ENCODE results near the gene NPAS3.

Gene NPAS3

DNA sequence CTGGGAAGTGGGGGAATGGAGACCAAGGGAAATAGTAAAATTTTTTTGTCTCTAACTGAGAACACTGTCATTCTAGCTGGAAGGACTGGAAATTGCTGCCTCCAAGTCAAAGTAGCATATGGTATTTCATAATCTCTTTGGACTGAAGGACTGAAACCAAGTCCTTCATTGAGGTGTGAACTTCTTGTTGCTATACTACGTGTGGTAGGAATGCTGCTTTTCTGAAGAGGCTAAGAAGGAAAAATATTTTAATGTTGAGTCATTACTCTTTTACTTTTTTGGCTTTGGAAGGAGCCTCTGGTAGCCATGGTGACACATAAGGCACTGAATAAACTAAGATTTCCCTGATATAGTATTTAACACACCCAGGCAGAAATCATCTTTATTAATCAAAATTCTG lies 465.4 kb downstream of the NPAS3 start:
- no peak overlapping the region for H3K27ac ChIP-seq (ENCODE audit: low read length)
- no peak overlapping the region for H3K4me3 ChIP-seq (ENCODE audit: low read length)
- H3K9me3 ChIP-seq (ENCODE audit: control insufficient read depth, low read depth, low read length) = peaks cover 33% of the 10 kb centered on the region
- H3K27me3 ChIP-seq (ENCODE audit: control insufficient read depth, insufficient read depth, low read length) = no peaks in the 10 kb centered on the region
- H3K36me3 ChIP-seq (ENCODE audit: control insufficient read depth, low read depth, low read length) = no peaks in the 10 kb centered on the region
- H3K9ac ChIP-seq (ENCODE audit: low read length) = no peak overlapping the region
- no peaks in the 10 kb centered on the region for H3K4me1 ChIP-seq (ENCODE audit: control insufficient read depth, low read depth, low read length)

DNA sequence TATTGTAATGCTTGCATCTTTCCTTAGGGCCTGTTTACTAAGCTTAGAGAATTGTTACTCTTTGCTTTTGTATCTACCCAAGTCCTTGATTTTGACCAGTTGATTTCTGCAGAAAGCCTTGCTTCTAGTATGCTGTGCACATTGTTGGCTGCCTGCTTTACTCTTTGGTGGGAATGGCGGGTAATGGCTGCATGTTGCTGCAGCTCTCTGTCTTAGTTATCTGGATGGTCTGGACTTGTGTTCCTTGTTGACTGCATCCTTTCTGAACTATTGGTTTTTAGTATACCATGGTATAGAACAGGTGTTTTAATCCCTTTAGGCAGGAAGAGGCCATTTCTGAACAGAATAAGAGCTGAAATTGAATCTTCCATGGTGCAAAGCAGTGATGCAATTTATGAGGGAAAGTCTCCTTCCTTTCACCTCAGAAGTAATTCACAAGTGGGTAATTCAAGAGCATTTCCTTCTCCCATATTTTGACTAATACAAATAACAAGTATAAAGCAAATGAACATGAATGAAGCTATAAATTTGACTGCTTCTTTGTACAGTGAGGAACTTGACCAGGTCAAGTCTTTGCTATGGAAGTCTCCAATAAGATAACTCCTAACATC lies 466.4 kb downstream of the NPAS3 start:
- Histone ChIP-seq H3K4me3 (ENCODE audit: low read length) (no peak overlapping the region), H3K9ac (ENCODE audit: low read length) (no peak overlapping the region), H3K27me3 (ENCODE audit: control insufficient read depth, insufficient read depth, low read length) (no peaks in the 10 kb centered on the region), H3K27ac (ENCODE audit: low read length) (no peak overlapping the region), H3K9me3 (ENCODE audit: control insufficient read depth, low read depth, low read length) (peaks cover 33% of the 10 kb centered on the region), H3K4me1 (ENCODE audit: control insufficient read depth, low read depth, low read length) (no peaks in the 10 kb centered on the region), H3K36me3 (ENCODE audit: control insufficient read depth, low read depth, low read length) (no peaks in the 10 kb centered on the region)

DNA sequence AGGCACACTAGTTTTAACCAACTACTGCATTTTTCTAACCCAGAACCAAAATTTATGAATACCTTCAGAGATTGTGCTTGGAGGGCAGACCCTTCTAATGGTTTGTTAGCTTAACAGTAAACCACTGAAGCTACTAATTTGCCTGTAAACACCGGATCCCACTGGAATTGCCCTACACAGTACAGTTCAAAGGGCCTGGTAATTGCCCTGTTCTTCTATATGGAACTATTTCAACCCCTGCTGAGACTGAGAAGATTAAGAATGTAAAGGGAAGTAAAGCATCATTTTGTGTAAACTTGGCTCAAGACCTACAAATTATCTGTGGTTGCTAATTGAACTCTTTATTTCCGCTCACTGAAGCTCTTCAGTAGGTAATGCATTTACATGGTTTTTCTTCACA lies 468.1 kb downstream of the NPAS3 start:
- H3K9me3 ChIP-seq (ENCODE audit: control insufficient read depth, low read depth, low read length) = peaks cover 33% of the 10 kb centered on the region

DNA sequence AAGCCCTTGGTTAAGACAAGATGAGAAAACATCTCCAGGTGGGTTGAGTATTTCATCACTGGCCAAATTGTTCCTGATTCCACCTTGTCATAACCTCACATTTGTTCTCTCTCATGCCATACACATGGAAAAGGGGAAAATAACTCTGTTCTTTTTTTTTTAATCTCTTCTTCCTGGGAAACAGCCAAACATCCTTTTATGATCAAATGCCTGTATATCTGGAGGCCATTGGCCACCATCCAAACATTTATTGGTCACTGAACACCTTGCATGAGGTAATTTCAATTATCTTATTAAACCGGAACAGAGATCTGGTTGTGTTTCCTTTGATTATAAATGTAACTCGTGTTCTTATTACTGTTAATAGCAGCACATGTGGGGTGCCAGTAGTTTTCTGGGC lies 469.6 kb downstream of the NPAS3 start:
- Histone ChIP-seq H3K9me3 (ENCODE audit: control insufficient read depth, low read depth, low read length) (peaks cover 33% of the 10 kb centered on the region), H3K36me3 (ENCODE audit: control insufficient read depth, low read depth, low read length) (no peaks in the 10 kb centered on the region), H3K9ac (ENCODE audit: low read length) (no peak overlapping the region), H3K27me3 (ENCODE audit: control insufficient read depth, insufficient read depth, low read length) (no peaks in the 10 kb centered on the region), H3K4me3 (ENCODE audit: low read length) (no peak overlapping the region), H3K4me1 (ENCODE audit: control insufficient read depth, low read depth, low read length) (no peaks in the 10 kb centered on the region), H3K27ac (ENCODE audit: low read length) (no peak overlapping the region)

More for the DNA sequence above, 468.1 kb downstream of the NPAS3 start:
- H3K4me1 ChIP-seq (ENCODE audit: control insufficient read depth, low read depth, low read length) = no peaks in the 10 kb centered on the region
- no peak overlapping the region for H3K9ac ChIP-seq (ENCODE audit: low read length)
- no peak overlapping the region for H3K27ac ChIP-seq (ENCODE audit: low read length)
- H3K4me3 ChIP-seq (ENCODE audit: low read length) = no peak overlapping the region
- no peaks in the 10 kb centered on the region for H3K36me3 ChIP-seq (ENCODE audit: control insufficient read depth, low read depth, low read length)
- H3K27me3 ChIP-seq (ENCODE audit: control insufficient read depth, insufficient read depth, low read length) = no peaks in the 10 kb centered on the region

GRCh38 chr14:33412450-33412849 lies 473.8 kb downstream of the NPAS3 start:
- Histone ChIP-seq H3K4me3 (ENCODE audit: low read length) (no peak overlapping the region), H3K9ac (ENCODE audit: low read length) (no peak overlapping the region), H3K4me1 (ENCODE audit: control insufficient read depth, low read depth, low read length) (peaks cover 9% of the 10 kb centered on the region), H3K27me3 (ENCODE audit: control insufficient read depth, insufficient read depth, low read length) (no peaks in the 10 kb centered on the region), H3K9me3 (ENCODE audit: control insufficient read depth, low read depth, low read length) (no peaks in the 10 kb centered on the region), H3K36me3 (ENCODE audit: control insufficient read depth, low read depth, low read length) (no peaks in the 10 kb centered on the region), H3K27ac (ENCODE audit: low read length) (no peak overlapping the region)

DNA sequence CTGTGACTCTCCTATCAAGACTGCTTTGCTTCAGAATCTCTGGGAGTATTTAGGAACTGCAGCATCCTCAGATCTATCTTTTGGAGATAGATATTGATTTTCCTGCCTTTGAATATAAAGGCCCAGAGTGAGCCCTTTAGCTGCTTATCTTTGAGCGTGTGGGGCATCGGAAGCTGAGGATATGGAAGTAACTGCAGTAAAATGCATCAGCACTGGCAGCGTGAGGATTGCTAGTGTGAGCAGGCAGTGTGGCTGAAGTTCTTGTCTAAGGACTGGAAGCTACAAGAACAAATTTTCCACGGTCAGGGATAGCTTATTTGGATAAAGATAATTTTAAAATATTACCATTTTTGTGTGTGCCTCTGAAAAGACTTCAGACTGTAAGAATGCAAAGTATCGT lies 474.7 kb downstream of the NPAS3 start:
- H3K27me3 ChIP-seq (ENCODE audit: control insufficient read depth, insufficient read depth, low read length) = no peaks in the 10 kb centered on the region
- H3K4me3 ChIP-seq (ENCODE audit: low read length) = no peak overlapping the region
- no peaks in the 10 kb centered on the region for H3K9me3 ChIP-seq (ENCODE audit: control insufficient read depth, low read depth, low read length)
- H3K4me1 ChIP-seq (ENCODE audit: control insufficient read depth, low read depth, low read length) = peaks cover 9% of the 10 kb centered on the region
- no peaks in the 10 kb centered on the region for H3K36me3 ChIP-seq (ENCODE audit: control insufficient read depth, low read depth, low read length)
- no peak overlapping the region for H3K27ac ChIP-seq (ENCODE audit: low read length)
- H3K9ac ChIP-seq (ENCODE audit: low read length) = no peak overlapping the region

- H3K9me3 ChIP-seq (ENCODE audit: control insufficient read depth, low read depth, low read length) = no peaks in the 10 kb centered on the region
- H3K9ac ChIP-seq (ENCODE audit: low read length) = no peak overlapping the region
Measured at GRCh38 chr14:33414041-33414440, 475.4 kb downstream of the NPAS3 start.

DNA sequence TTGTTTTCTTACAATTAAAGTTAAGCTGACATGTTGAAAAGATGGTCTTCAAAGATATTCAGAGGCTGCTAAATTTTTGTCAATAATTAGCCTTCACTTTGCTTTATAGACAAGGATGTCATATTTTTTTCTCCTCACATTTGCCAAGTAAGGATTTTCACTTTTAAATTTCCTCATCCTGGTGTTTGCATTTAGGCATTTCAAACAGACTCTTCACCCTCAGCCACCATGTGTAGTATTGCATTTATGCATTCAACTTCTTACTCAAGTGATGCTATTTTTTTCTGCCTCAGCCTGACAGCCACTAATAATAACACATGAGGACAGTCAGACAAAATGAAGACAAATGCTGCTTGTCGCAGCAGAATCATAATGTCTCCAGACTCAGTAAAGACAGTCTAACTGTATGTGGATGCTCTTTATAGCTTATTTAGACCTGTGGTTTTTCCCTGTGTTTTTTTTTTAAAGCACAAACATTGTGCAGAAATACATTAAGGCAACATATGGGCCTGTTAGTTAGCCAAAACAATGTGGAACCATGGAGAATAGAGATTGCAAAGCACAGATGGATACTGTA lies 481.5 kb downstream of the NPAS3 start:
- H3K27ac ChIP-seq (ENCODE audit: low read length) = no peak overlapping the region
- H3K27me3 ChIP-seq (ENCODE audit: control insufficient read depth, insufficient read depth, low read length) = no peaks in the 10 kb centered on the region
- no peak overlapping the region for H3K9ac ChIP-seq (ENCODE audit: low read length)
- H3K4me3 ChIP-seq (ENCODE audit: low read length) = no peak overlapping the region
- H3K4me1 ChIP-seq (ENCODE audit: control insufficient read depth, low read depth, low read length) = no peaks in the 10 kb centered on the region
- no peaks in the 10 kb centered on the region for H3K9me3 ChIP-seq (ENCODE audit: control insufficient read depth, low read depth, low read length)
- H3K36me3 ChIP-seq (ENCODE audit: control insufficient read depth, low read depth, low read length) = no peaks in the 10 kb centered on the region

More at GRCh38 chr14:33414041-33414440, 475.4 kb downstream of the NPAS3 start:
- Histone ChIP-seq H3K27me3 (ENCODE audit: control insufficient read depth, insufficient read depth, low read length) (no peaks in the 10 kb centered on the region), H3K36me3 (ENCODE audit: control insufficient read depth, low read depth, low read length) (no peaks in the 10 kb centered on the region), H3K4me3 (ENCODE audit: low read length) (no peak overlapping the region), H3K4me1 (ENCODE audit: control insufficient read depth, low read depth, low read length) (peaks cover 9% of the 10 kb centered on the region), H3K27ac (ENCODE audit: low read length) (no peak overlapping the region)

- H3K36me3 ChIP-seq (ENCODE audit: control insufficient read depth, low read depth, low read length) = no peaks in the 10 kb centered on the region
- H3K9me3 ChIP-seq (ENCODE audit: control insufficient read depth, low read depth, low read length) = no peaks in the 10 kb centered on the region
- no peaks in the 10 kb centered on the region for H3K27me3 ChIP-seq (ENCODE audit: control insufficient read depth, insufficient read depth, low read length)
- H3K27ac ChIP-seq (ENCODE audit: low read length) = no peak overlapping the region
- H3K4me1 ChIP-seq (ENCODE audit: control insufficient read depth, low read depth, low read length) = no peaks in the 10 kb centered on the region
- H3K4me3 ChIP-seq (ENCODE audit: low read length) = no peak overlapping the region
- H3K9ac ChIP-seq (ENCODE audit: low read length) = no peak overlapping the region
Measured at GRCh38 chr14:33430414-33431035, 491.8 kb downstream of the NPAS3 start.

DNA sequence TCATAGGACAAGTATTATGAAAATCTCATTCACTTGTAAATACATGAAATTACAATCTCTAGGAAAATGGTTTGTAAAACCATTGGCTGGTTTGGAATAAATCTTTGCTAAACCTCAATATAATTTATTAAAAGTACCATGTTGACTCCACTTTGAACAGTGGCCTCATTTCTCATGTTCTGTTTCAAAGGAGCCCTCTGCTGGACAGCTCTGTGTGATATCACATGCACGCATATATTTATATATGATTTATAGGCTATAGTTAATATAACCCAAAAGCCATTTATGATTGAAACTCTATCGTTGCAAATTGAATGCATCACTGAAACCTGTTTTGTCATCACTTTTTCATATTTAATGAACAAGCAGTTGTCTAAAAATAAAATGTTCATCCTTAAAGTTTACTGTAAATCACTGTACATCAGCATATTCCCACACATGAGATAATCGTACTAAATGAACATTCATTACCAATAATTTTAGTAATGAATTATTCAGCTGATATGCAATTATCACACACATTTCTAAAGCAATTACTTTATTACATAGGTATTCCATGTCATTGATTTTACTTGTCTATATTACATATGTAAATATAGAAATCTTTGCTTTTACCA lies 493.8 kb downstream of the NPAS3 start:
- Histone ChIP-seq H3K4me3 (ENCODE audit: low read length) (no peak overlapping the region), H3K9ac (ENCODE audit: low read length) (no peak overlapping the region), H3K27ac (ENCODE audit: low read length) (no peak overlapping the region), H3K27me3 (ENCODE audit: control insufficient read depth, insufficient read depth, low read length) (no peaks in the 10 kb centered on the region), H3K9me3 (ENCODE audit: control insufficient read depth, low read depth, low read length) (no peaks in the 10 kb centered on the region), H3K4me1 (ENCODE audit: control insufficient read depth, low read depth, low read length) (no peaks in the 10 kb centered on the region), H3K36me3 (ENCODE audit: control insufficient read depth, low read depth, low read length) (no peaks in the 10 kb centered on the region)

DNA sequence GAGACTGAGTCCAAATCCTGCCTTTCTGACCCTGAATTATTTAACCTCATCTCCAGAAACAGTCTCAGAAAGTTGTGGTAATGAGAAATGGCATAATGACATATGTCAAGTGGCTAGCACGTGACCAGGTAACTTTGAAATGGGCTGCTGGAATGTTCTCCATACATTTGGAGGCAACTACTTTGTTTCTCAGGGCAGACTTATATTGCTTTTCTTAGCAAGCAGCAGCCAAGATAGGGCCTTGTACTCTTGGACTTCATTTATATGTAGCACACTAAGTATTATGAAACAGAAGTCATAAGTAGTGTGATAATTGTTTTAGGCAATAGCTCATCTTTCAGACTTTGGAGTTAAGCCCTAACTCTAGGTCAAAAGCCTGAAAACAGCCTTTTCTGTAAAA lies 494.7 kb downstream of the NPAS3 start:
- H3K9me3 ChIP-seq (ENCODE audit: control insufficient read depth, low read depth, low read length) = no peaks in the 10 kb centered on the region
- H3K36me3 ChIP-seq (ENCODE audit: control insufficient read depth, low read depth, low read length) = no peaks in the 10 kb centered on the region
- no peak overlapping the region for H3K27ac ChIP-seq (ENCODE audit: low read length)
- H3K4me1 ChIP-seq (ENCODE audit: control insufficient read depth, low read depth, low read length) = no peaks in the 10 kb centered on the region
- no peaks in the 10 kb centered on the region for H3K27me3 ChIP-seq (ENCODE audit: control insufficient read depth, insufficient read depth, low read length)
- no peak overlapping the region for H3K4me3 ChIP-seq (ENCODE audit: low read length)
- H3K9ac ChIP-seq (ENCODE audit: low read length) = no peak overlapping the region

Data from iPS-18a (cell line).